H1 (cell line): ENCODE results near the gene TSPEAR.

Source experiments
- ASH2L ChIP-seq: fragments of 200-600, 300-600 bp; sonication (generic); IDR thresholded peaks from one replicate; pipeline ENCODE4 v1.7.1; 2017; ENCODE audit warnings: low read length
- ATF3 ChIP-seq: IDR thresholded peaks from 2 replicates; pipeline ENCODE4 v1.6.1; 2011; ENCODE audit warnings: low read depth, mild to moderate bottlenecking, low read length; ENCODE audit not compliant: insufficient read depth
- CHD1 ChIP-seq: IDR thresholded peaks from 2 replicates; pipeline ENCODE4 v1.6.1; 2012; ENCODE audit warnings: low read depth, low read length, improper control_type of control experiment
- CTCF ChIP-seq, 3 experiments: IDR thresholded peaks; 1 replicate in 2 of 3; 2 replicates in 1 of 3; pipeline versions ENCODE4 v1.5.1 to v1.6.1; 2011; ENCODE audit warnings: low read length in 3 of 3, mild to moderate bottlenecking in 3 of 3, inconsistent platforms in 2 of 3, low read depth in 1 of 3, moderate library complexity in 1 of 3; ENCODE audit not compliant: insufficient read depth in 1 of 3; ENCODE audit errors: control extremely low read depth in 1 of 3
- EZH2 ChIP-seq: fragments of 200-600 bp; sonication (generic); IDR thresholded peaks from 2 replicates; pipeline ENCODE4 v1.7.1; 2012; ENCODE audit warnings: low read depth, mild to moderate bottlenecking, moderate library complexity, low read length, inconsistent platforms; ENCODE audit not compliant: severe bottlenecking
- GABPA ChIP-seq: IDR thresholded peaks from 2 replicates; pipeline ENCODE4 v1.6.1; 2011; ENCODE audit warnings: mild to moderate bottlenecking, low read length, moderate library complexity, borderline replicate concordance; ENCODE audit not compliant: insufficient read depth
- POLR2A ChIP-seq, 2 experiments: IDR thresholded peaks; 1 replicate in 1 of 2; 2 replicates in 1 of 2; pipeline ENCODE4 v1.6.1; 2011; ENCODE audit warnings: low read depth in 2 of 2, low read length in 2 of 2, mild to moderate bottlenecking in 2 of 2; ENCODE audit errors: control extremely low read depth in 1 of 2
- POLR2AphosphoS5 ChIP-seq: IDR thresholded peaks from 2 replicates; pipeline ENCODE4 v1.6.1; 2011; ENCODE audit warnings: low read depth, low read length
- TEAD4 ChIP-seq: IDR thresholded peaks from 2 replicates; pipeline ENCODE4 v1.6.1; 2012; ENCODE audit warnings: low read depth, low read length, inconsistent platforms, mixed read lengths
- USF2 ChIP-seq: IDR thresholded peaks from 2 replicates; pipeline ENCODE4 v1.6.1; 2011; ENCODE audit warnings: low read length, improper control_type of control experiment
- YY1 ChIP-seq: IDR thresholded peaks from 2 replicates; pipeline ENCODE4 v1.6.1; 2011; ENCODE audit warnings: low read depth, mild to moderate bottlenecking, low read length

GRCh38 chr21:44727757-44728156 is 16.4 kb upstream of the TSPEAR start:
- TF ChIP-seq CHD1 (no peak), YY1 (no peak), USF2 (no peak), POLR2AphosphoS5 (no peak), TEAD4 (no peak), CTCF (IDR thresholded peaks at IDR 0.05; ENCODE audit: control extremely low read depth in 1 of 3, insufficient read depth in 1 of 3, low read depth in 1 of 3, low read length in 3 of 3) (no peak), EZH2 (no peak), POLR2A (IDR thresholded peaks at IDR 0.05; ENCODE audit: control extremely low read depth in 1 of 2, low read depth in 2 of 2, low read length in 2 of 2) (no peak), ATF3 (no peak), ASH2L (no peak), GABPA (no peak)
